Parathyroid adenoma (tissue), 2 donors: ENCODE measurements around the gene NHERF1.
A peak's percentile ranks its signal among the peaks of the same experiment; 100 is the strongest.

ENCODE experiments used
- H2AFZ ChIP-seq: fragments of 300-600 bp; sonication (generic); one replicate; pipeline ENCODE4 v1.7.0; 2017; ENCODE audit warnings: antibody characterized with exemption, mild to moderate bottlenecking
- H3K27ac ChIP-seq: fragments of 300-600 bp; sonication (generic); one replicate; pipeline ENCODE4 v1.7.0; 2017
- H3K27me3 ChIP-seq: fragments of 300-600 bp; sonication (generic); one replicate; pipeline ENCODE4 v1.7.0; 2017; ENCODE audit warnings: low read length; ENCODE audit not compliant: control insufficient read depth, insufficient read depth
- H3K36me3 ChIP-seq: fragments of 300-600 bp; sonication (generic); one replicate; pipeline ENCODE4 v1.7.0; 2017; ENCODE audit warnings: low read length; ENCODE audit not compliant: control insufficient read depth, insufficient read depth
- H3K4me1 ChIP-seq: fragments of 300-600 bp; sonication (generic); one replicate; pipeline ENCODE4 v1.7.0; 2017; ENCODE audit warnings: control low read depth
- H3K4me2 ChIP-seq: fragments of 300-600 bp; sonication (generic); one replicate; pipeline ENCODE4 v1.7.0; 2017; ENCODE audit warnings: low read length
- H3K4me3 ChIP-seq: fragments of 300-600 bp; sonication (generic); one replicate; pipeline ENCODE4 v1.7.0; 2017; ENCODE audit warnings: low read depth, low read length
- H3K79me2 ChIP-seq: fragments of 300-600 bp; sonication (generic); one replicate; pipeline ENCODE4 v1.7.0; 2017; ENCODE audit warnings: control low read depth
- H3K9ac ChIP-seq: fragments of 300-600 bp; sonication (generic); one replicate; pipeline ENCODE4 v1.7.0; 2017; ENCODE audit warnings: mild to moderate bottlenecking
- H3K9me3 ChIP-seq: fragments of 300-600 bp; sonication (generic); one replicate; pipeline ENCODE4 v1.7.0; 2017; ENCODE audit warnings: low read length; ENCODE audit not compliant: control insufficient read depth
- CTCF ChIP-seq: fragments of 300-600 bp; sonication (generic); IDR thresholded peaks from one replicate; pipeline ENCODE4 v1.7.0; 2017; ENCODE audit warnings: antibody characterized with exemption, mild to moderate bottlenecking
- donor health status: primary hyperparathyroidism.

Gene NHERF1

GRCh38 chr17:74748529-74749278 lies at the start of gene NHERF1:
TSS of gene NHERF1 (plus strand) at chr17:74748628. CDS start at chr17:74748847, 219 bp downstream.
- no peaks in the 10 kb centered on the region for H3K36me3 ChIP-seq
- H3K4me1 ChIP-seq: peaks cover 32% of the 10 kb centered on the region
- peak within 1 kb of the TSS; percentile 91 for H3K9ac ChIP-seq
- H3K4me2 ChIP-seq: peak within 1 kb of the TSS; percentile 70
- peak; percentile 58 for TF ChIP-seq CTCF
- no peaks in the 10 kb centered on the region for H3K9me3 ChIP-seq
- peak within 1 kb of the TSS; percentile 98 for H3K27ac ChIP-seq
- H3K4me3 ChIP-seq: peak within 1 kb of the TSS; percentile 98
- no peaks in the 10 kb centered on the region for H3K27me3 ChIP-seq
- H2AFZ ChIP-seq: peak within 1 kb of the TSS; percentile 66
- peaks cover 42% of the 10 kb centered on the region for H3K79me2 ChIP-seq

GRCh38 chr17:74699236-74699635 lies 49.2 kb upstream of the NHERF1 start:
- Histone ChIP-seq H3K27me3 (no peaks in the 10 kb centered on the region), H3K4me3 (no peak overlapping the region), H3K36me3 (no peaks in the 10 kb centered on the region), H2AFZ (no peak overlapping the region), H3K9me3 (no peaks in the 10 kb centered on the region), H3K79me2 (no peaks in the 10 kb centered on the region), H3K4me2 (no peak overlapping the region), H3K9ac (no peak overlapping the region), H3K27ac (no peak overlapping the region), H3K4me1 (no peaks in the 10 kb centered on the region)
- no peak for TF ChIP-seq CTCF

GRCh38 chr17:74702116-74702871 lies 46.1 kb upstream of the NHERF1 start:
- no peaks in the 10 kb centered on the region for H3K9me3 ChIP-seq
- H2AFZ ChIP-seq: no peak overlapping the region

GRCh38 chr17:74703311-74703710 lies 45.1 kb upstream of the NHERF1 start:
- Histone ChIP-seq H3K9ac (no peak overlapping the region), H3K36me3 (no peaks in the 10 kb centered on the region), H3K4me1 (no peaks in the 10 kb centered on the region), H3K4me3 (no peak overlapping the region), H3K9me3 (no peaks in the 10 kb centered on the region), H2AFZ (no peak overlapping the region), H3K27me3 (no peaks in the 10 kb centered on the region), H3K27ac (no peak overlapping the region), H3K79me2 (no peaks in the 10 kb centered on the region), H3K4me2 (no peak overlapping the region)
- no peak for TF ChIP-seq CTCF

More at GRCh38 chr17:74702116-74702871, 46.1 kb upstream of the NHERF1 start:
- H3K9ac ChIP-seq: no peak overlapping the region
- no peak for TF ChIP-seq CTCF
- no peaks in the 10 kb centered on the region for H3K36me3 ChIP-seq
- no peak overlapping the region for H3K27ac ChIP-seq
- H3K4me3 ChIP-seq: no peak overlapping the region
- H3K27me3 ChIP-seq: no peaks in the 10 kb centered on the region
- H3K79me2 ChIP-seq: no peaks in the 10 kb centered on the region
- H3K4me1 ChIP-seq: no peaks in the 10 kb centered on the region
- no peak overlapping the region for H3K4me2 ChIP-seq
